ENCODE measurements around the gene IER2.
A peak's percentile ranks its signal among the peaks of the same experiment; 100 is the strongest.

Gene IER2

DNA sequence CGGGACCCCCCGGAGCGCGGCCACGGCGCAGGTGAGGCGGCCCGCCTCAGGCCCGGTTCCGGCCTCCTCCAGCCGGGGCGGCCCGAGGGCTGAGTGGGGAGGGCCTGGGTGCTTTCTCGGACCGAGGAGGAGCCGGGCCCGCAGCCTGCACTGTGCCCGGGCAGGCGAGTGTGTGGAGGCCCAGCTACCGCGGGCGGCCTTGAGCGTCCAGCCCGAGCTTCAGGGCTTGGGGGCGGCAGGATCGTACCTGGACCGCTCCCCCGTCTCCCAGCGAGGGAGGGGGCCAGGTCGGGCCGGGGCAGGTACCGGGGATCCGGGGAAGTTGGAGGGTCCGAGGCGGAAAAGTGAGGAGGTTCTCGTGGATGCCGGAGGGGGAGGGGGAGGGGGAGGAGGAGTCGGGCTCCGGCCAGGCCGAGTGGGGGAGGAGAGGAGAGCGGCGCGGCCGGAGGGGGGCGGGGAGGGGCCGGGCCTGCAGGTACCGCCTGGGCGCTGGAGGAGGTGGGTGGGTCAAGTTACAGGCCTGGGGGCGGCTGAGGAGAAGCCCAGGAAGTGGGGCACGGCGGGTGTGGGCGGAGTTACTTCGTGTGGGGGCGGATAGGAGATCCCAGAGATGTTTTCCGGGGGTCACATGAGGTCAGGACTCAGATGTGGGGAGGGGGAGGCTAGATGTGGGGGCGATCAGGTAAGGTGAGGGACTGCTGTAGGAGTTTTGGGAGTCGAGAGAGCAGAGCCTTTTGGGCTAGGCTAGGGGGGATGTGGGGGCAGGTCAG lies 31.6 kb upstream of the IER2 start:
- H3K27me3 Mint-ChIP-seq (ENCODE audit: low read depth) = peaks cover 4% of the 10 kb centered on the region
- TF ChIP-seq, protein P1, sequence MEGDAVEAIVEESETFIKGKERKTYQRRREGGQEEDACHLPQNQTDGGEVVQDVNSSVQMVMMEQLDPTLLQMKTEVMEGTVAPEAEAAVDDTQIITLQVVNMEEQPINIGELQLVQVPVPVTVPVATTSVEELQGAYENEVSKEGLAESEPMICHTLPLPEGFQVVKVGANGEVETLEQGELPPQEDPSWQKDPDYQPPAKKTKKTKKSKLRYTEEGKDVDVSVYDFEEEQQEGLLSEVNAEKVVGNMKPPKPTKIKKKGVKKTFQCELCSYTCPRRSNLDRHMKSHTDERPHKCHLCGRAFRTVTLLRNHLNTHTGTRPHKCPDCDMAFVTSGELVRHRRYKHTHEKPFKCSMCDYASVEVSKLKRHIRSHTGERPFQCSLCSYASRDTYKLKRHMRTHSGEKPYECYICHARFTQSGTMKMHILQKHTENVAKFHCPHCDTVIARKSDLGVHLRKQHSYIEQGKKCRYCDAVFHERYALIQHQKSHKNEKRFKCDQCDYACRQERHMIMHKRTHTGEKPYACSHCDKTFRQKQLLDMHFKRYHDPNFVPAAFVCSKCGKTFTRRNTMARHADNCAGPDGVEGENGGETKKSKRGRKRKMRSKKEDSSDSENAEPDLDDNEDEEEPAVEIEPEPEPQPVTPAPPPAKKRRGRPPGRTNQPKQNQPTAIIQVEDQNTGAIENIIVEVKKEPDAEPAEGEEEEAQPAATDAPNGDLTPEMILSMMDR (IDR thresholded peaks at IDR 0.05; ENCODE audit: unreplicated experiment in 3 of 3) = no peak
- no peaks in the 10 kb centered on the region for H3K9me3 Mint-ChIP-seq
- H3K4me1 Mint-ChIP-seq = peaks cover 35% of the 10 kb centered on the region
- H3K4me3 Mint-ChIP-seq = peak overlapping the region; percentile 90 to 95 (median 94)
- H3K36me3 Mint-ChIP-seq (ENCODE audit: low read depth) = peaks cover 5% of the 10 kb centered on the region
- H3K27ac Mint-ChIP-seq = peak overlapping the region; percentile 31 to 91 (median 86)

DNA sequence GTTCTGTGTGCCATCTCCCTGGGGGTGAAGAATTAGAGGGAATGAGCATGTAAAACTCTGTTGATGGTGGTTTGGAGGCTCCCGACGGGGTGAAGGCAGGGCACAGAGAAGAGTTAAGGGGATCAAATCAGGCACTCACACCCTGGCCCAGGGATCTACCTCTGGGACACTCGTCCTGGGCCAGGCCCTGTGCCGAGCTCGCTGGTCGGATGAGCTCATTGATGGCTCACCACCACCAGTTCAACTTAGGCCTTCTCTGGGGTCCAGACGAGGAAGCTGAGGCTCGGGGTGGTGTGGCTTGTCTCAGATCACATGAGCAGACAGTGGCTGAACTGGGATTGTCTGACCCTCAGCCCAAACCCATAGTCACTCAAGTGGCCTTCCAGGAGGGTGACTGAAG lies 30.6 kb upstream of the IER2 start:
- peaks cover 35% of the 10 kb centered on the region for H3K4me1 Mint-ChIP-seq
- TF ChIP-seq, protein P1 (IDR thresholded peaks at IDR 0.05; ENCODE audit: unreplicated experiment in 3 of 3) = no peak
- peaks cover 4% of the 10 kb centered on the region for H3K27me3 Mint-ChIP-seq (ENCODE audit: low read depth)
- H3K4me3 Mint-ChIP-seq = peak overlapping the region; percentile 90 to 95 (median 94)
- peaks cover 5% of the 10 kb centered on the region for H3K36me3 Mint-ChIP-seq (ENCODE audit: low read depth)
- H3K27ac Mint-ChIP-seq = peak overlapping the region; percentile 31 to 91 (median 86)
- H3K9me3 Mint-ChIP-seq = no peaks in the 10 kb centered on the region

DNA sequence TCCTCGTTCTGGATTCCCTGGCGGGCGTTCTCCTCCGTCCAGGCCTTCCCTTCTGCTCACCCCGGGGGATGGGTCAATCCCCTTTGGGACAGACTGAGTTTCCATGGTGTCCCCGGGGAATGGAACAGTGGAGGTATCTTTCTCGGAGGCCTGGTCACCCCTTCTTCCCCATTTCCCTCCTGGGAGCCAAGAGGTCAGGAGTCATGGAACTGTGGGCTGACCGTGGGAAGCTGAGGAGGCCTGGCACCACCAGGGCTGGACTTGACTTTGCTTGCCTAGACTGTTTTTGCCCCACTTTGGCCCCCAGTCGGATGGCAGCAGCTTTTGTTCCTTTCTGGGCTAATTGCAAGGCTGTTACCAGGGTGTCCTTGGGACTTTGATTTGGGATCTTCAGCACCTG lies 30.2 kb upstream of the IER2 start:
- TF ChIP-seq, protein P1 (IDR thresholded peaks at IDR 0.05; ENCODE audit: unreplicated experiment in 3 of 3) = no peak
- Mint-ChIP-seq H3K27ac (peak overlapping the region in 2 of 3 experiments; percentile 39 to 55), H3K9me3 (no peaks in the 10 kb centered on the region), H3K36me3 (ENCODE audit: low read depth) (peaks cover 5% of the 10 kb centered on the region), H3K4me3 (peak overlapping the region; percentile 90 to 95 (median 94)), H3K4me1 (peaks cover 35% of the 10 kb centered on the region), H3K27me3 (ENCODE audit: low read depth) (peaks cover 4% of the 10 kb centered on the region)

GRCh38 chr19:13120817-13121216 lies 29.4 kb upstream of the IER2 start:
- TF ChIP-seq, protein P1 (IDR thresholded peaks at IDR 0.05; ENCODE audit: unreplicated experiment in 3 of 3) = no peak
- peak overlapping the region in 2 of 3 experiments; percentile 31 to 55 for H3K27ac Mint-ChIP-seq
- H3K36me3 Mint-ChIP-seq (ENCODE audit: low read depth) = peaks cover 5% of the 10 kb centered on the region
- H3K4me3 Mint-ChIP-seq = peak overlapping the region; percentile 76 to 95 (median 94)
- no peaks in the 10 kb centered on the region for H3K9me3 Mint-ChIP-seq
- H3K4me1 Mint-ChIP-seq = peaks cover 31% of the 10 kb centered on the region
- peaks cover 4% of the 10 kb centered on the region for H3K27me3 Mint-ChIP-seq (ENCODE audit: low read depth)

DNA sequence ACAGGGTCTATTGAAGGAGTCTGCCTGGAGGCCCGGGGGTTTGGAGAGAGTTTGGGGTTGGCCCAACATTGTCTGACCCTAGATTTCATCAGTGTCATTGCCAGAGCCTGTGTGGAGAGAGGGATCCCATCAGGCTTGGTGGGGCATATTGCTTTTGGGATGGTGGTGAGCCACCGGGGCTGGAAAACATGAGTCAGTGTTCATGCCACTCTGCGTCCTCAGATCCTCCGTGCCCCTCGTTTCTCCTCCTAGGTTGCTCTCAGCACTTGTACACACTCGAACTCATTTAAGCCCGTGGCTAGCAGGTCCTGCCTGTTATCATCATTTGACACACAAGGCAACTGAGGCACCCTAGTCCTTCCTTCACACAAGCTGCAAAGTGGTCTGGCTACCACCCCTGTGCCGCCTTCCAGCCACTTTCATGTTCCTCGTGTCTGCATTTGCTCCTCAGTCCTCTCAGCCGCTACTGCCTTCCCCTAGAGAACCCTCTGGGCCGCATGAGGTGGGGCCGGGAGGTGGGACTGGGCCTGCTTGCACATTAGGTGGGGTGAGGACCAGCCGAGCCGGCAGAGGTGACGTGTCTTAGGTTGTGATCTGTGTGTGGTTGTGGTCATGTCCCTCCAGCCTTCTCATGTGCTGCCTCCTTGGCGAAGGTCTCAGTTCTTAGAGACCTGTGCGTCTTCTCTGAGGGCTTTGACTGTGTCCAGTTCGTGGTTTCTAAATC lies 28.5 kb upstream of the IER2 start:
- Mint-ChIP-seq H3K36me3 (ENCODE audit: low read depth) (peaks cover 5% of the 10 kb centered on the region), H3K27ac (peak overlapping the region in 2 of 3 experiments; percentile 31 to 72), H3K9me3 (no peaks in the 10 kb centered on the region), H3K4me1 (peaks cover 26% of the 10 kb centered on the region), H3K27me3 (ENCODE audit: low read depth) (peaks cover 4% of the 10 kb centered on the region), H3K4me3 (peak overlapping the region; percentile 76 to 95 (median 94))
- TF ChIP-seq, protein P1 (IDR thresholded peaks at IDR 0.05; ENCODE audit: unreplicated experiment in 3 of 3) = no peak

Measured in nephron (organoid).